ENCODE results near the gene EXD3.
"Not testable (repeated sequence)": the region's sequence is repeated elsewhere in the genome, so short reads cannot be mapped to it uniquely, and the experiment has no call there.

The EXD3 gene

DNA sequence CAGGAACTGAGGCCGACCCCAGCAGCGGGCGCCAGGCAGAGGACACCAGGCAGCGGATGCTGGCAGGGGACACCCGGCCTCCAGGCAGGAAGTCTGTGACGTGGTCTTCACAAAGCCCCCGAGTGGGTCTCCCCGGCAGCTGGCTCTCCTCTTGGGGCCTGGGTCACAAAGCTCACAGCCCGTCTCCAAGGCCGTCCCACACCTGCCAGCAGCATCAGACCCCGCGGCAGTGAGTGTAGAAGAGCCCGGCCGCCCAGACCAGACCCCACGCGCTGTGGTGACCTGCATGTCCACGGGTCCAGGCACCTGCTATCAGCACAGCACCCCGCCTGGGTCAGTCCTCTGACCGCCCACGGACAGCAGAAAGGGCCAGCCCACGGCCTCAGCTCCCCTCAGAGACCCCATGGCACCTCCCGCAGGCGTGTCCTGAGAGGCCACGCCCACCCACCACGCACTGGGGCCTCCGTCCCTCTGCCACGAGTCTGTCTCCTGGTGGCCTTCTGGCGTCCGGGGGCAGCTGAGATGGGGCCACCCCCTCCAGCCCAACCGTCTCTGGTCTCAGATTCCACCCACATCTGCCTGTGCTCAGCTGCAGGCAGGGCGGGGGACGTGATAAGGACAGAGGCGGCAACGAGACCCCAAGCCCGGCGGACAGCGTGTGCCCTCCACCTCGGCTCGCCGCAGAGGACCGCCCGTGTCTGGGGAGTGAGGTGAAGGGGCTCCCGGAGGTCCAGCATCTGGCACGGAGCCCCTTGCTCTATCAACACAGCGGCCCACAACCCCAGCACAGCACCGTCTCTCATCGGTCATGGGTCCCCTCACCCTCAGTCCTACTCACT lies 34.2 kb downstream of the EXD3 start:
- peak overlapping the region; percentile 68 for H3K9ac ChIP-seq
- peak overlapping the region; percentile 95 for H3K4me2 ChIP-seq
- H3K9me3 ChIP-seq: no peaks in the 10 kb centered on the region
- H3K4me1 ChIP-seq: peaks cover 100% of the 10 kb centered on the region
- H3K27ac ChIP-seq: peak overlapping the region; percentile 97
- 0 out of 2 replicates have a peak overlapping the region, but pooled peaks have one; percentile 24 for H3K4me3 ChIP-seq
- H3K36me3 ChIP-seq: peaks cover 6% of the 10 kb centered on the region; the same call in 1 of the 2 replicates
- H3K27me3 ChIP-seq: no peaks in the 10 kb centered on the region
- TF ChIP-seq Cebpa-rat (IDR thresholded peaks at IDR 0.05): no peak
- H4K20me1 ChIP-seq: no peaks in the 10 kb centered on the region

DNA sequence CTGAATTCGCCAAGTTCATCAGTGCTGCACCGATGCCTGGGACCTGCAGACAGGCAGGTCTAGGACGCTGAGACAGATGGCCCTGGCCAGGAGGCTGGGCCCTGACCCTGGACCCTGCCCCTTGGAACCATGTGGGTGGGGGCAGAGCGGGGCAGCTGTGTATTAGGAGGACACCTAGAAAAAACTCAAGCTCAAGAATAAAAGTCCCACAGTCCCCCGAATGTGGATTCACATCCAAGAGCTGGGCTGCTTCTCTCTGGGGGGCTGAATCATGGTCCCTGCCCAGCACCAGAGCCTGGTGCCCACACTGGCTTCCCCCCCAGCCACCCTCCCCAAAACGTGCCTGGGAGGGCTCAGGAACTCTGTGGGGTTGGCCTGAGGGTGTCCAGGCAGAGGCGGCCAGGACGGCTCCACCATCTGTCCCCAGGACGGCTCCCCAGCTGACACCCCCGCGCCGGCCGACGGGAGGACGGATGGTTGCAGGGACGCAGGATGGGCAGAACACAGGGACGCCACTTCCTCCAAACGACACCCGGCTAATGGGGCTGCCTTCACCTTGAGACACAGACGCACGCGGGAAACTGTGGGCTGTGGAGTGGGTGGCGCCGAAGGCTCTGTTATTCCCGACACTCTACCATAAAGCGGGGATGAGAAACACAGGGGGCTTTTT lies 34.9 kb downstream of the EXD3 start:
- Histone ChIP-seq H3K4me2 (peak overlapping the region; percentile 95), H3K27me3 (no peaks in the 10 kb centered on the region), H3K4me3 (no peak overlapping the region), H3K9ac (peak overlapping the region; percentile 68), H3K36me3 (peaks cover 6% of the 10 kb centered on the region; the same call in 1 of the 2 replicates), H4K20me1 (no peaks in the 10 kb centered on the region), H3K27ac (peak overlapping the region; percentile 97), H3K4me1 (peaks cover 100% of the 10 kb centered on the region), H3K9me3 (no peaks in the 10 kb centered on the region)
- TF ChIP-seq Cebpa-rat (IDR thresholded peaks at IDR 0.05): no peak

GRCh38 chr9:137387114-137387890 lies 35.7 kb downstream of the EXD3 start:
- Histone ChIP-seq H3K4me3 (no peak overlapping the region; the same call in 1 of the 2 replicates), H3K9ac (peak overlapping the region; percentile 68), H3K36me3 (peaks cover 4% of the 10 kb centered on the region; the same call in 1 of the 2 replicates), H3K4me1 (peaks cover 100% of the 10 kb centered on the region), H3K27ac (peak overlapping the region; percentile 97), H3K27me3 (no peaks in the 10 kb centered on the region), H3K9me3 (no peaks in the 10 kb centered on the region), H3K4me2 (peak overlapping the region; percentile 95), H4K20me1 (no peaks in the 10 kb centered on the region)
- TF ChIP-seq Cebpa-rat (IDR thresholded peaks at IDR 0.05): no peak

DNA sequence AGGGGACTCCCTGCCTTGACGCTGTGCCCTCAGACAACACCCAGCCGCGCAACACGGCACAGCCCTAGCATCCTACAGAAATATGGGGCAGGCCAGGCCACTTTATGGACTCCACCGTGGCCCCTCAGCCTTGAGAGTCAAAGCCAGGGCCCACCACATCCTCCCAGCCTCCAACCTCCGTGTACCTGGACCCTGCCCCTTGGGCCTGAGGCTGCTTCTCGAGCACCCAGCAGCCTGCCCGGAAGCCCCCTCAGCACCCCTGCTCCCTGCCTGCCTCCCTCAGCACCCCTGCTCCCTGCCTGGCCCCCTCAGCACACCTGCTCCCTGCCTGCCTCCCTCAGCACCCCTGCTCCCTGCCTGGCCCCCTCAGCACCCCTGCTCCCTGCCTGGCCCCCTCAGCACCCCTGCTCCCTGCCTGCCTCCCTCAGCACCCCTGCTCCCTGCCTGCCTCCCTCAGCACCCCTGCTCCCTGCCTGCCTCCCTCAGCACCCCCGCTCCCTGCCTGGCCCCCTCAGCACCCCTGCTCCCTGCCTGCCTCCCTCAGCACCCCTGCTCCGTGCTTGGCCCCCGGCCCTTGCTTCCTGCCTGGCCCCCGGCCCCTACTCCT lies 36.4 kb downstream of the EXD3 start:
- Histone ChIP-seq H3K4me1 (peaks cover 94% of the 10 kb centered on the region), H3K9ac (peak overlapping the region; percentile 68), H3K4me2 (peak overlapping the region; percentile 95), H3K27ac (peak overlapping the region; percentile 97)
- H3K36me3 ChIP-seq, H3K9me3 ChIP-seq, H3K4me3 ChIP-seq, H3K27me3 ChIP-seq, H4K20me1 ChIP-seq: not testable (repeated sequence)

- Histone ChIP-seq H3K27ac (no peak overlapping the region), H3K4me3 (no peak overlapping the region), H3K4me2 (peak overlapping the region; percentile 95), H3K9ac (no peak overlapping the region), H4K20me1 (no peaks in the 10 kb centered on the region), H3K9me3 (no peaks in the 10 kb centered on the region), H3K27me3 (no peaks in the 10 kb centered on the region), H3K36me3 (no peaks in the 10 kb centered on the region), H3K4me1 (peaks cover 79% of the 10 kb centered on the region)
- TF ChIP-seq Cebpa-rat (IDR thresholded peaks at IDR 0.05): no peak
These were observed 37.8 kb downstream of the EXD3 start for GRCh38 chr9:137385061-137385655.

DNA sequence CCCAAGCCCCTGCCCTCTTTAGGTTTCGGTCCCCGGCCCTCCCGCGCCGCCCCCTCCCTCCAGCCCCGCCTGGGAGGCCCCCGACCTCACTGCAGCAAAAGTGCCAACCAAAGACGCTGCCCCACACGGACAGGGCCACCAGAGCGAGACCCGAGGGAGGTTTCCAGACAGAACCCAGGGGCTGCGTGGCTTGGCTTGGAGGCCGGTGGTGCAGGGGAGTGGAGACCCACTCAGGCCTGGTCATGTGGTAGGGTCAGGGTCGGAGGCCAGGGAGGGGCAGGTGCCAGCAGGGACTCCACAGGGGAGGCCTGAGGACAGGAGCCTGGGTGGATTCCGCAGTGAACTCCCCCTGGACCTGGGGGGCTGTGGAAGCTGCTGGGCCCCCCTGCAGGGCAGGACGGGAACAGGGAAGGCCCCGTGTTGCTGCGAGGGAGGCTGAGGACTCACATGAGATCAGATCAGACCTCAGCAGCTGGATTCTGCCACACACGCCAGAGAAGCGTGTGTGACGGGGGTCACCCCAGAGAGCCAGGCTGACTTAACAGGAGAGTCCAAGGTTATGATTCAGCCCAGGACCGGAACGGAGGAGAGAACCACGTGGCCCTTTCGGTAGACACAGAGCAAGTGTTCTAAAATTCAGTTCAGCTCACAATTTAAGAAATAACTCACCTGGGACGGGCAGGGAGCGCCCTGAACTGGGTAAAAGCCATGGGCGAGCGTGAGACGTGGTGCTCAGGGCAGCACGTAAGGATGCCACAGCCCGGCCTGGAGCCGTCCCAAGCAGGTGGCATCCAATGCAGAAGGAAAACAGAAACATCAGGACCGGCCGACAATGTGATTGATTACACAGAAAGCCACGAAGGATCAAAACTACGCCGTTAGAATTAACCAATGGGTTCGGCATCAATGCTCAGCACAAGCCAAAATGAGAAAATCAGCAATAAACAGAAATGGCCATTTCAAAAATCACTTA lies 38.9 kb downstream of the EXD3 start:
- no peak for TF ChIP-seq Cebpa-rat (IDR thresholded peaks at IDR 0.05)
- peak overlapping the region; percentile 78 for H3K27ac ChIP-seq
- H3K4me2 ChIP-seq: peak overlapping the region; percentile 85
- H3K27me3 ChIP-seq: no peaks in the 10 kb centered on the region
- H4K20me1 ChIP-seq: no peaks in the 10 kb centered on the region
- peak overlapping the region; percentile 49; the same call in 1 of the 2 replicates for H3K9ac ChIP-seq
- peaks cover 4% of the 10 kb centered on the region; the same call in 1 of the 2 replicates for H3K36me3 ChIP-seq
- H3K4me1 ChIP-seq: peaks cover 68% of the 10 kb centered on the region
- no peaks in the 10 kb centered on the region for H3K9me3 ChIP-seq
- no peak overlapping the region for H3K4me3 ChIP-seq

DNA sequence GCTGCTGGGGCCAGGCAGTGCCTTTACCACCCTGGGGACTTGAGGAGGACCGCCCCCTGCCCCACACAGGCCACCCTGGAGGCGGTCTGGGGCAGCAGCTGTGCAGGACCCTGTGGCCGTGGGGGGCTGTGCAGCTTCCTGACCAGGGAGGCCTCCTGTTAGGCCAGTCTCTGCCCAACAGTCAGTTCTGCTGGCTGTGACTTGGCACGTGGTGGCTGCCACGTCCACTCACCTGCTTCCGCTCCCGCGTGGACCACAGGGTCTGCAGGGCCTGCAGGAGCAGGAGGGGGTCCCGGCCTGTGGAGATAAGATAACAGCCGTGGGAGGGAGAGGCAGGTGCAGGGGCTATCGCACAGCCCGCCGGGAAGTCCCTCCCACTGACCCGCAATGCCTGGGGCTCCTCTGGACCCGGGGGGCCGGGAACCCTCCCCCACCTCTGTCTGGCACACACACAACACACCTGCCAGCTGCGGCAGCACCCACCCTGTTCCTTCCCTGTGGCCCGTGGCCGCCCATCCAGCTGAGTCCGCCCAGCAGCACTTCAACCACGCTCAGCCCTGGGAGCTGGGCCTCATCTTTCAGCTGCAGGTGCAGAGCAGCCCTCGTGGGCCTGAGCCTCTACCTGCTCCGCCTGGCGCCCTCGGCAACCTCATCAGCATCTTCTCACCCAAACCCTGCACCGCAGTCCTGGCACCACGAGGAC lies 39.7 kb downstream of the EXD3 start:
- Histone ChIP-seq H4K20me1 (no peaks in the 10 kb centered on the region), H3K4me2 (peak overlapping the region; percentile 85), H3K4me1 (peaks cover 60% of the 10 kb centered on the region), H3K4me3 (no peak overlapping the region), H3K27me3 (no peaks in the 10 kb centered on the region), H3K27ac (peak overlapping the region; percentile 81), H3K36me3 (peaks cover 4% of the 10 kb centered on the region; the same call in 1 of the 2 replicates), H3K9ac (peak overlapping the region; percentile 58), H3K9me3 (no peaks in the 10 kb centered on the region)
- no peak for TF ChIP-seq Cebpa-rat (IDR thresholded peaks at IDR 0.05)
